ENCODE results near the gene IL17RD. TPM values are rescaled to one million over a fixed set of nuclear protein-coding genes. Genes with fewer than 3 reads are reported as not detected.

IL17RD gene
- total and polyA plus RNA-seq, 10 of the 15 experiments (the other 5 are each of a cell fraction or from before 2014, with no cell fraction given), result 0.01 to 0.08 (median 0.04) TPM; not detected in 3

GRCh38 chr3:57160765-57161538 is 4.2 kb downstream of the IL17RD start:
- no peak overlapping the region for H3K4me3 ChIP-seq
- BruUV-seq (replicated peaks), result no TSS peak
- ChIA-PET POLR2A (no interaction called here), SMC1A (ENCODE audit: uncharacterized antibody, unreplicated experiment) (interaction anchor here (1.7 kb wide), 1 partner anchor 9 kb away, joined by 5 read pairs; no protein-coding TSS in a partner anchor), RAD21 (ENCODE audit: unreplicated experiment) (interaction anchor here (0.6 to 1.3 kb wide), 3 partner anchors 9 to 164 kb away, joined by 3 to 5 read pairs (median 3); no protein-coding TSS in a partner anchor), CTCF (interaction anchor here (0.6 to 2.7 kb wide), 5 partner anchors 9 to 429 kb away, joined by 3 to 12 read pairs (median 3); no protein-coding TSS in a partner anchor)
- no peaks in the 10 kb centered on the region for H4K20me1 ChIP-seq (ENCODE audit: control insufficient read depth, insufficient read depth)
- no peaks in the 10 kb centered on the region for H3K4me1 ChIP-seq (ENCODE audit: control insufficient read depth, insufficient read depth, low read length)
- H3K27ac ChIP-seq (ENCODE audit: control insufficient read depth, insufficient read depth), result no peak overlapping the region
- no peaks in the 10 kb centered on the region for H3K9me3 ChIP-seq (replicated peaks; ENCODE audit: control insufficient read depth, insufficient read depth, low read length)
- H3K36me3 ChIP-seq (ENCODE audit: control insufficient read depth in 2 of 2, insufficient read depth in 2 of 2, low read length in 1 of 2), result no peaks in the 10 kb centered on the region
- no peak overlapping the region for H3K9ac ChIP-seq (ENCODE audit: control insufficient read depth, insufficient read depth, low read length)
- TF ChIP-seq KDM1A (IDR thresholded peaks at IDR 0.05; ENCODE audit: borderline replicate concordance) (no peak), POLR2AphosphoS5 (IDR thresholded peaks at IDR 0.05; ENCODE audit: low read length) (no peak), SIX5 (IDR thresholded peaks at IDR 0.05; ENCODE audit: low read depth, low read length, severe bottlenecking) (no peak), MLLT1 (IDR thresholded peaks at IDR 0.05) (no peak), SPI1 (IDR thresholded peaks at IDR 0.05; ENCODE audit: borderline replicate concordance, insufficient read depth, low read depth, low read length) (no peak), TCF12 (IDR thresholded peaks at IDR 0.05; ENCODE audit: low read depth, low read length) (no peak), TCF7 (IDR thresholded peaks at IDR 0.05; ENCODE audit: borderline replicate concordance) (no peak), RELA (IDR thresholded peaks at IDR 0.05; ENCODE audit: borderline replicate concordance, partially characterized antibody) (no peak), TARDBP (IDR thresholded peaks at IDR 0.05; ENCODE audit: borderline replicate concordance) (no peak), IRF4 (IDR thresholded peaks at IDR 0.05; ENCODE audit: low read depth, low read length) (no peak), USF2 (IDR thresholded peaks at IDR 0.05; ENCODE audit: borderline replicate concordance, low read depth, low read length) (no peak), FOS (IDR thresholded peaks at IDR 0.05; ENCODE audit: borderline replicate concordance, extremely low read depth, insufficient read length) (no peak), CHD4 (IDR thresholded peaks at IDR 0.05) (no peak)
- no peaks in the 10 kb centered on the region for H3K79me2 ChIP-seq (ENCODE audit: control insufficient read depth, insufficient read depth, low read length)
- peaks cover 13 to 21% of the 10 kb centered on the region in 2 experiments for H3K27me3 ChIP-seq (replicated peaks in 1 of 2; ENCODE audit: control insufficient read depth in 2 of 2, insufficient read depth in 2 of 2, low read length in 1 of 2)
- FAIRE-seq (no peak), ATAC-seq (no peak), DNase-seq (ENCODE audit: low read depth, low spot score) (no peak)
- no peak overlapping the region for H3K4me2 ChIP-seq (ENCODE audit: control insufficient read depth, insufficient read depth)
- no peak overlapping the region for H2AFZ ChIP-seq (ENCODE audit: control insufficient read depth, low read depth, low read length)
- in situ Hi-C loops (cut with MboI), result no loop called here
- 15% methylated on average over 5 of the region's 5 CpGs for WGBS (ENCODE audit: insufficient coverage, insufficient replicate concordance, low lambda C conversion rate, missing lambda C conversion rate)
- intact Hi-C loops (cut with micrococcal nuclease; ENCODE audit: unreplicated experiment), result loop anchor here (10.0 kb wide), 1 partner anchor 166 kb away; no protein-coding TSS in a partner anchor

Measured in GM12878 (cell line).